CD4-positive, alpha-beta T cell treated with Interleukin-21 for 1 hour (primary cell): ENCODE results near the gene TMCC1.
A peak's percentile ranks its signal among the peaks of the same experiment; 100 is the strongest.
"Not testable (repeated sequence)": the region's sequence is repeated elsewhere in the genome, so short reads cannot be mapped to it uniquely, and the experiment has no call there.

Source experiments
- DNase-seq: peaks from one replicate; pipeline ENCODE4 v3.0.0-alpha.2; 2020

The TMCC1 gene

GRCh38 chr3:129893581-129894070 lies at the start of gene TMCC1:
TSS of gene TMCC1 (minus strand) at chr3:129893711.
- DNase-seq, result peak; percentile 91

- no peak for DNase-seq
These were observed 49.5 kb upstream of the TMCC1 start for GRCh38 chr3:129943020-129943419.

GRCh38 chr3:129942296-129942695 lies 48.8 kb upstream of the TMCC1 start:
- peak; percentile 29 for DNase-seq

GRCh38 chr3:129940086-129940485 lies 46.6 kb upstream of the TMCC1 start:
- no peak for DNase-seq

- no peak for DNase-seq
These were observed 44.8 kb upstream of the TMCC1 start for GRCh38 chr3:129938140-129938930.

GRCh38 chr3:129937717-129938116 lies 44.2 kb upstream of the TMCC1 start:
- no peak for DNase-seq

- DNase-seq, result peak; percentile 67
These were observed 43.2 kb upstream of the TMCC1 start for GRCh38 chr3:129936757-129937156.

GRCh38 chr3:129934234-129935123 lies 41.0 kb upstream of the TMCC1 start:
- DNase-seq, result peak; percentile 40

- DNase-seq, result no peak
These were observed 40.0 kb upstream of the TMCC1 start for GRCh38 chr3:129933471-129933870.

GRCh38 chr3:129929383-129929782 lies 35.9 kb upstream of the TMCC1 start:
- no peak for DNase-seq

- no peak for DNase-seq
These were observed 33.6 kb upstream of the TMCC1 start for GRCh38 chr3:129927072-129927471.

GRCh38 chr3:129919806-129920205 lies 26.3 kb upstream of the TMCC1 start:
- no peak for DNase-seq

GRCh38 chr3:129919357-129919756 lies 25.8 kb upstream of the TMCC1 start:
- no peak for DNase-seq

GRCh38 chr3:129918461-129918860 lies 24.9 kb upstream of the TMCC1 start:
- DNase-seq, result no peak

GRCh38 chr3:129917423-129918007 lies 24.0 kb upstream of the TMCC1 start:
- DNase-seq, result no peak

- no peak for DNase-seq
These were observed 20.1 kb upstream of the TMCC1 start for GRCh38 chr3:129913618-129914017.

GRCh38 chr3:129911261-129911861 lies 17.9 kb upstream of the TMCC1 start:
- DNase-seq, result peak; percentile 8

- DNase-seq, result not testable (repeated sequence)
These were observed 15.7 kb upstream of the TMCC1 start for GRCh38 chr3:129909235-129909634.

- DNase-seq, result no peak
These were observed 14.9 kb upstream of the TMCC1 start for GRCh38 chr3:129908417-129908816.

GRCh38 chr3:129901272-129901671 lies 7.8 kb upstream of the TMCC1 start:
- not testable (repeated sequence) for DNase-seq

GRCh38 chr3:129897026-129897425 lies 3.5 kb upstream of the TMCC1 start:
- DNase-seq, result no peak

- DNase-seq, result peak; percentile 40
These were observed 492 bp downstream of the TMCC1 start for GRCh38 chr3:129892857-129893580.
